B cell (primary cell): ENCODE measurements around the gene IL20RB. TPM values are rescaled to one million over a fixed set of nuclear protein-coding genes. Genes with fewer than 3 reads are reported as not detected.
"Not testable (repeated sequence)": the region's sequence is repeated elsewhere in the genome, so short reads cannot be mapped to it uniquely, and the experiment has no call there.

Experiments
- ATAC-seq: fragments of 200-7000 bp; cut with Tn5 transposase; one replicate; pipeline ENCODE4 v1.10.0; 2021; ENCODE audit warnings: low read depth, mild to moderate bottlenecking, moderate number of reproducible peaks, moderate library complexity
- CTCF ChIA-PET: fragments of 350-600 bp; sonication (Branson Sonifier 250); formaldehyde crosslinking; loops from one replicate; lab custom pipeline; 2021; ENCODE audit warnings: antibody characterized with exemption, inconsistent platforms; lab: Charles Lee
- POLR2A ChIA-PET: fragments of 350-600 bp; sonication (Branson Sonifier 250); formaldehyde crosslinking; loops from one replicate; lab custom pipeline; 2021; ENCODE audit warnings: antibody characterized with exemption; lab: Charles Lee
- DNase-seq: peaks from one replicate; pipeline ENCODE4 v3.0.0; 2013
- H2AFZ ChIP-seq: 2 replicates; pipeline ENCODE4 v1.6.1; 2012; ENCODE audit warnings: mild to moderate bottlenecking, low read depth, low read length; ENCODE audit not compliant: insufficient read depth, poor library complexity, severe bottlenecking
- H3K27ac ChIP-seq, 2 donors: 1 replicate in 1 of 2; 2 replicates in 1 of 2; pipeline ENCODE4 v1.5.1; 2012 to 2013; ENCODE audit warnings: low read length in 2 of 2, mild to moderate bottlenecking in 2 of 2, moderate library complexity in 1 of 2
- H3K27me3 ChIP-seq, 4 experiments: fragments of 200-600 bp in 1 of 4; sonication (generic) in 1 of 4; replicated peaks in 1 of 4; 1 replicate in 2 of 4; 2 replicates in 2 of 4; pipeline versions ENCODE4 v1.6.1 to v1.7.0; 2013 to 2016; ENCODE audit warnings: low read length in 3 of 4, mild to moderate bottlenecking in 2 of 4, mixed read lengths in 1 of 4, moderate library complexity in 1 of 4; ENCODE audit not compliant: insufficient read depth in 4 of 4, control insufficient read depth in 3 of 4; ENCODE audit errors: control extremely low read depth in 1 of 4
- H3K36me3 ChIP-seq, 2 experiments: replicated peaks in 1 of 2; 1 replicate in 1 of 2; 2 replicates in 1 of 2; pipeline versions ENCODE4 v1.6.1 to v1.7.1; 2013; ENCODE audit warnings: low read length in 1 of 2; ENCODE audit not compliant: insufficient read depth in 2 of 2, control insufficient read depth in 1 of 2; ENCODE audit errors: control extremely low read depth in 1 of 2, extremely low read depth in 1 of 2
- H3K4me1 ChIP-seq, 2 donors: fragments of 200-600 bp in 1 of 2; sonication (generic) in 1 of 2; 1 replicate in 1 of 2; 2 replicates in 1 of 2; pipeline versions ENCODE4 v1.5.1 to v1.6.1; 2013 to 2017; ENCODE audit warnings: low read length in 2 of 2; ENCODE audit not compliant: control insufficient read depth in 2 of 2, insufficient read depth in 2 of 2
- H3K4me2 ChIP-seq: replicated peaks from 2 replicates; pipeline ENCODE3; 2012; ENCODE audit warnings: mild to moderate bottlenecking, low read depth, low read length; ENCODE audit not compliant: poor library complexity, severe bottlenecking
- H3K4me3 ChIP-seq, 5 experiments: fragments of 200-600 bp in 1 of 5; sonication (generic) in 1 of 5; 1 replicate in 3 of 5; 2 replicates in 2 of 5; pipeline versions ENCODE4 v1.5.1 to v1.7.0; 2011 to 2016; ENCODE audit warnings: low read length in 4 of 5, mild to moderate bottlenecking in 4 of 5, low read depth in 2 of 5, control low read depth in 1 of 5, moderate library complexity in 1 of 5; ENCODE audit not compliant: insufficient read depth in 1 of 5; ENCODE audit errors: control extremely low read depth in 1 of 5, extremely low read depth in 1 of 5
- H3K79me2 ChIP-seq: fragments of 200-600 bp; sonication (generic); one replicate; pipeline ENCODE4 v1.6.0; 2016; ENCODE audit warnings: low read length; ENCODE audit not compliant: control insufficient read depth, insufficient read depth
- H3K9ac ChIP-seq: fragments of 200-600 bp; sonication (generic); 2 replicates; pipeline ENCODE4 v1.6.1; 2017; ENCODE audit warnings: mild to moderate bottlenecking, low read length, moderate library complexity
- H3K9me3 ChIP-seq, 3 donors: one replicate each; pipeline versions ENCODE4 v1.6.1 to v1.7.1; 2013; ENCODE audit warnings: low read length in 2 of 3; ENCODE audit not compliant: control insufficient read depth in 2 of 3, insufficient read depth in 1 of 3; ENCODE audit errors: control extremely low read depth in 1 of 3
- H4K20me1 ChIP-seq: 2 replicates; pipeline ENCODE4 v1.6.0; 2012; ENCODE audit warnings: mild to moderate bottlenecking, low read length; ENCODE audit not compliant: insufficient read depth, control insufficient read depth, poor library complexity, severe bottlenecking
- H3K27ac Mint-ChIP-seq: one replicate; pipeline ENCODE4 v1.8.0; 2021; ENCODE audit warnings: mixed read lengths
- H3K27me3 Mint-ChIP-seq: one replicate; pipeline ENCODE4 v1.8.0; 2021; ENCODE audit warnings: mixed read lengths
- H3K4me1 Mint-ChIP-seq: one replicate; pipeline ENCODE4 v1.8.0; 2021; ENCODE audit warnings: mixed read lengths
- H3K4me3 Mint-ChIP-seq: one replicate; pipeline ENCODE4 v1.8.0; 2021; ENCODE audit warnings: mixed read lengths
- H3K9me3 Mint-ChIP-seq: one replicate; pipeline ENCODE4 v1.8.0; 2022; ENCODE audit warnings: mixed read lengths; ENCODE audit not compliant: insufficient read depth
- EZH2 ChIP-seq: IDR thresholded peaks from 2 replicates; pipeline ENCODE4 v1.6.1; 2012; ENCODE audit warnings: borderline replicate concordance, low read depth, mild to moderate bottlenecking, moderate library complexity, low read length; ENCODE audit not compliant: insufficient read depth, poor library complexity, severe bottlenecking
- WGBS: methylation state at CpG from one replicate; pipeline ENCODE4 v1.1.5; 2013; ENCODE audit warnings: missing lambda C conversion rate; ENCODE audit not compliant: insufficient coverage; 5-methylcytosine and 5-hydroxymethylcytosine counted together
- intact Hi-C: fragments of 100-400 bp; cut with micrococcal nuclease; formaldehyde crosslinking; loops from one replicate; pipeline ENCODE4 v1.10.0; 2022
- polyA plus RNA-seq: library from polyadenylated mRNA; depleted of rRNA; stranded (reverse); fragments of >200 nt; gene quantifications from 2 replicates; pipeline ENCODE4 v1.2.3, GENCODE V29; 2012
- total RNA-seq, 2 donors: library from RNA; stranded (reverse); fragments of 120-200 nt in 1 of 2; gene quantifications; 1 replicate in 1 of 2; 2 replicates in 1 of 2; pipeline versions ENCODE4 v1.2.3 to v1.2.4, GENCODE V29; 2013 to 2022
- TF ChIP-seq, protein P1 (sequence below): fragments of 200-600 bp; IDR thresholded peaks from one replicate; pipeline ENCODE4 v1.8.0; 2022; ENCODE audit warnings: antibody characterized with exemption, mild to moderate bottlenecking

IL20RB gene
- total and polyA plus RNA-seq, 2 donors (not counting 1 experiment from before 2014, with no cell fraction given), result 0.22 to 0.84 TPM

DNA sequence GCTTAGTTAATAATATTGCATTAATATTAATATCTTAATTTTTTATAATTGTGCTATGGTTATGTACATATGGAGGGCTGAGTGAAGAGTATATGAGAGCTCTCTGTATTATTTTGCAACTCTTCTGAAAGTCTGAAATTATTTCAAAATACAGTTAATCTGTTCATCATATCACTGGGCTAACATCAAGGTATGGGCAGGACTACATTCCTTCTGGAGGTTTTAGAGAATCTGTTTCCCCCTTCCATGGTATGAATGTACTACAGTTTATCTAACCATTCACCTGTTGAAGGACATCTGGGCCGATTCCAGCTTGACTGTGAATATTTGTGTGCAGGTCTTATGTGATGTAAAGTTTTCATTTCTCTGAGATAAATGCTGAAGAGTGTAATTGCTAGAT, 5.1 kb downstream of the IL20RB start:
- no peaks in the 10 kb centered on the region for H3K27me3 Mint-ChIP-seq
- H3K4me1 Mint-ChIP-seq, result no peaks in the 10 kb centered on the region
- Histone ChIP-seq H4K20me1 (no peaks in the 10 kb centered on the region), H3K4me1 (no peaks in the 10 kb centered on the region), H3K4me2 (no peak overlapping the region), H3K4me3 (no peak overlapping the region), H3K27me3 (no peaks in the 10 kb centered on the region), H2AFZ (no peak overlapping the region), H3K27ac (no peak overlapping the region), H3K79me2 (no peaks in the 10 kb centered on the region), H3K9ac (no peak overlapping the region), H3K36me3 (peaks cover 0 to 2% of the 10 kb centered on the region in 2 experiments), H3K9me3 (no peaks in the 10 kb centered on the region)
- no CpG with 5 or more reads among the region's 1 CpG for WGBS
- DNase-seq (no peak), ATAC-seq (no peak)
- TF ChIP-seq, protein P1, sequence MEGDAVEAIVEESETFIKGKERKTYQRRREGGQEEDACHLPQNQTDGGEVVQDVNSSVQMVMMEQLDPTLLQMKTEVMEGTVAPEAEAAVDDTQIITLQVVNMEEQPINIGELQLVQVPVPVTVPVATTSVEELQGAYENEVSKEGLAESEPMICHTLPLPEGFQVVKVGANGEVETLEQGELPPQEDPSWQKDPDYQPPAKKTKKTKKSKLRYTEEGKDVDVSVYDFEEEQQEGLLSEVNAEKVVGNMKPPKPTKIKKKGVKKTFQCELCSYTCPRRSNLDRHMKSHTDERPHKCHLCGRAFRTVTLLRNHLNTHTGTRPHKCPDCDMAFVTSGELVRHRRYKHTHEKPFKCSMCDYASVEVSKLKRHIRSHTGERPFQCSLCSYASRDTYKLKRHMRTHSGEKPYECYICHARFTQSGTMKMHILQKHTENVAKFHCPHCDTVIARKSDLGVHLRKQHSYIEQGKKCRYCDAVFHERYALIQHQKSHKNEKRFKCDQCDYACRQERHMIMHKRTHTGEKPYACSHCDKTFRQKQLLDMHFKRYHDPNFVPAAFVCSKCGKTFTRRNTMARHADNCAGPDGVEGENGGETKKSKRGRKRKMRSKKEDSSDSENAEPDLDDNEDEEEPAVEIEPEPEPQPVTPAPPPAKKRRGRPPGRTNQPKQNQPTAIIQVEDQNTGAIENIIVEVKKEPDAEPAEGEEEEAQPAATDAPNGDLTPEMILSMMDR, result no peak
- TF ChIP-seq EZH2, result no peak
- H3K27ac Mint-ChIP-seq, result no peak overlapping the region
- CTCF ChIA-PET, result interaction anchor here (0.6 kb wide), 1 partner anchor 14 kb away, joined by 3 read pairs; no protein-coding TSS in a partner anchor
- intact Hi-C loops, result no loop called here
- POLR2A ChIA-PET, result interaction anchor here (0.6 kb wide), 2 partner anchors 9 to 12 kb away, joined by 3 to 6 read pairs; no protein-coding TSS in a partner anchor
- no peaks in the 10 kb centered on the region for H3K9me3 Mint-ChIP-seq
- H3K4me3 Mint-ChIP-seq, result no peak overlapping the region

GRCh38 chr3:136969539-136969938, 11.8 kb downstream of the IL20RB start:
- DNase-seq, H3K9ac ChIP-seq, H3K79me2 ChIP-seq, CTCF ChIA-PET, H3K4me1 ChIP-seq, H3K27me3 ChIP-seq, H3K27me3 Mint-ChIP-seq, H3K9me3 ChIP-seq, H3K36me3 ChIP-seq, H3K27ac ChIP-seq, H3K4me3 ChIP-seq, H3K4me1 Mint-ChIP-seq, H3K4me2 ChIP-seq, intact Hi-C loops, POLR2A ChIA-PET, H3K9me3 Mint-ChIP-seq, H3K27ac Mint-ChIP-seq, H2AFZ ChIP-seq, ATAC-seq, H4K20me1 ChIP-seq, H3K4me3 Mint-ChIP-seq: not testable (repeated sequence)
- no CpG with 5 or more reads among the region's 14 CpGs for WGBS
